ENCODE measurements around the gene KCTD7. TPM values are rescaled to one million over a fixed set of nuclear protein-coding genes. Genes with fewer than 3 reads are reported as not detected.
"Not testable (repeated sequence)": the region's sequence is repeated elsewhere in the genome, so short reads cannot be mapped to it uniquely, and the experiment has no call there.

Gene KCTD7
- total RNA-seq, 2 donors from 2014 or later, result 4.1 to 6.1 TPM

- no peaks in the 10 kb centered on the region for H3K4me1 ChIP-seq
- H3K27ac ChIP-seq, result no peak overlapping the region
Measured at GRCh38 chr7:66669088-66669487, 40.4 kb downstream of the KCTD7 start.

GRCh38 chr7:66669496-66669895, 40.8 kb downstream of the KCTD7 start:
- intact Hi-C loops (cut with DNase I), result no loop called here
- Histone ChIP-seq H3K27me3 (no peaks in the 10 kb centered on the region), H3K36me3 (no peaks in the 10 kb centered on the region), H3K4me3 (no peak overlapping the region), H3K9me3 (no peaks in the 10 kb centered on the region), H3K9ac (ENCODE audit: low read depth in 2 of 2, low read length in 2 of 2) (no peak overlapping the region), H3K4me1 (no peaks in the 10 kb centered on the region), H3K27ac (no peak overlapping the region)
- no peak for DNase-seq
- TF ChIP-seq, protein P1, sequence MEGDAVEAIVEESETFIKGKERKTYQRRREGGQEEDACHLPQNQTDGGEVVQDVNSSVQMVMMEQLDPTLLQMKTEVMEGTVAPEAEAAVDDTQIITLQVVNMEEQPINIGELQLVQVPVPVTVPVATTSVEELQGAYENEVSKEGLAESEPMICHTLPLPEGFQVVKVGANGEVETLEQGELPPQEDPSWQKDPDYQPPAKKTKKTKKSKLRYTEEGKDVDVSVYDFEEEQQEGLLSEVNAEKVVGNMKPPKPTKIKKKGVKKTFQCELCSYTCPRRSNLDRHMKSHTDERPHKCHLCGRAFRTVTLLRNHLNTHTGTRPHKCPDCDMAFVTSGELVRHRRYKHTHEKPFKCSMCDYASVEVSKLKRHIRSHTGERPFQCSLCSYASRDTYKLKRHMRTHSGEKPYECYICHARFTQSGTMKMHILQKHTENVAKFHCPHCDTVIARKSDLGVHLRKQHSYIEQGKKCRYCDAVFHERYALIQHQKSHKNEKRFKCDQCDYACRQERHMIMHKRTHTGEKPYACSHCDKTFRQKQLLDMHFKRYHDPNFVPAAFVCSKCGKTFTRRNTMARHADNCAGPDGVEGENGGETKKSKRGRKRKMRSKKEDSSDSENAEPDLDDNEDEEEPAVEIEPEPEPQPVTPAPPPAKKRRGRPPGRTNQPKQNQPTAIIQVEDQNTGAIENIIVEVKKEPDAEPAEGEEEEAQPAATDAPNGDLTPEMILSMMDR (IDR thresholded peaks at IDR 0.05), result no peak

More at GRCh38 chr7:66669088-66669487, 40.4 kb downstream of the KCTD7 start:
- Histone ChIP-seq H3K4me3 (no peak overlapping the region), H3K9ac (ENCODE audit: low read depth in 2 of 2, low read length in 2 of 2) (no peak overlapping the region), H3K36me3 (no peaks in the 10 kb centered on the region), H3K9me3 (no peaks in the 10 kb centered on the region), H3K27me3 (no peaks in the 10 kb centered on the region)
- TF ChIP-seq, protein P1 (IDR thresholded peaks at IDR 0.05), result no peak
- DNase-seq, result no peak
- intact Hi-C loops (cut with DNase I), result no loop called here

GRCh38 chr7:66671034-66671433, 42.4 kb downstream of the KCTD7 start:
- Histone ChIP-seq H3K4me1 (no peaks in the 10 kb centered on the region), H3K27ac (no peak overlapping the region), H3K9me3 (no peaks in the 10 kb centered on the region), H3K4me3 (no peak overlapping the region), H3K36me3 (no peaks in the 10 kb centered on the region), H3K9ac (ENCODE audit: low read depth in 2 of 2, low read length in 2 of 2) (no peak overlapping the region), H3K27me3 (no peaks in the 10 kb centered on the region)
- no peak for DNase-seq
- TF ChIP-seq, protein P1 (IDR thresholded peaks at IDR 0.05), result no peak
- intact Hi-C loops (cut with DNase I), result no loop called here

DNA sequence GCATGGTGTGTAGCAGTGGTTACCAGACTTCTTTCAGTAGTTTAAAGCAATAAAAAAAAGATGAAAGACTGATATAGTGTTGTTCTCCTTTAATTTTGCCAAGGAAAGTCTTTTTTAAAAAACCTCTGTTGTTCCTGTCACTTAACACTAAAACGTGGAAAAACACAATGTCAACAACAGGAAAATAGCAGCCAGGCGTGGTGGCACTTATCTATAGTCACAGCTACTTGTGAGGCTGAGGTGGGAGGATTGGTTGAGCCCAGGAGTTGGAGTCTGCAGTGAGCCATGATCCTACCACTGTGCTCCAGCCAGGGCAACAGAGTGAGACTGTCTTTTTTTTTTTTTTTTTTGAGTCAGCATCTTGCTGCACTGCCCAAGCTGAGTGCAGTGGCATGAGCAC, 42.8 kb downstream of the KCTD7 start:
- intact Hi-C loops (cut with DNase I); H3K9me3 ChIP-seq; DNase-seq; H3K9ac ChIP-seq (ENCODE audit: low read depth in 2 of 2, low read length in 2 of 2); H3K27me3 ChIP-seq; H3K4me1 ChIP-seq; H3K27ac ChIP-seq; H3K4me3 ChIP-seq; H3K36me3 ChIP-seq: not testable (repeated sequence)

GRCh38 chr7:66672432-66673123, 43.9 kb downstream of the KCTD7 start:
- H3K4me1 ChIP-seq; H3K27me3 ChIP-seq; H3K27ac ChIP-seq; H3K9ac ChIP-seq (ENCODE audit: low read depth in 2 of 2, low read length in 2 of 2); H3K9me3 ChIP-seq; DNase-seq; H3K36me3 ChIP-seq; H3K4me3 ChIP-seq; intact Hi-C loops (cut with DNase I): not testable (repeated sequence)

GRCh38 chr7:66673124-66673640, 44.5 kb downstream of the KCTD7 start:
- H3K9me3 ChIP-seq; H3K4me3 ChIP-seq; H3K9ac ChIP-seq (ENCODE audit: low read depth in 2 of 2, low read length in 2 of 2); H3K27ac ChIP-seq; intact Hi-C loops (cut with DNase I); DNase-seq; H3K27me3 ChIP-seq; H3K36me3 ChIP-seq; H3K4me1 ChIP-seq: not testable (repeated sequence)

- Histone ChIP-seq H3K4me3 (no peak overlapping the region), H3K27ac (no peak overlapping the region), H3K9ac (ENCODE audit: low read depth in 2 of 2, low read length in 2 of 2) (no peak overlapping the region), H3K4me1 (no peaks in the 10 kb centered on the region), H3K36me3 (no peaks in the 10 kb centered on the region), H3K27me3 (no peaks in the 10 kb centered on the region), H3K9me3 (no peaks in the 10 kb centered on the region)
- intact Hi-C loops (cut with DNase I), result no loop called here
- TF ChIP-seq, protein P1 (IDR thresholded peaks at IDR 0.05), result no peak
- no peak for DNase-seq
Measured at GRCh38 chr7:66679633-66680244, 51.1 kb downstream of the KCTD7 start.

Measured in colonic mucosa (tissue), 4 donors.